Neural cell (in vitro differentiated cells): ENCODE results near the gene ESRP2. TPM values are rescaled to one million over a fixed set of nuclear protein-coding genes. Genes with fewer than 3 reads are reported as not detected.
A peak's percentile ranks its signal among the peaks of the same experiment; 100 is the strongest.

Experiments used
- H2AFZ ChIP-seq: fragments of 200-600, 300-800 bp; sonication (generic), shearing (Covaris generic); 2 replicates; pipeline ENCODE4 v1.6.0; 2014; ENCODE audit warnings: low read depth, mild to moderate bottlenecking, antibody characterized with exemption, low read length, moderate library complexity
- H3F3A ChIP-seq: fragments of 200-600 bp; shearing (Covaris generic); 2 replicates; pipeline ENCODE4 v1.6.1; 2016; ENCODE audit warnings: mild to moderate bottlenecking, moderate library complexity, mixed read lengths, antibody characterized with exemption, low read length; ENCODE audit not compliant: insufficient read depth, poor library complexity, severe bottlenecking
- H3K27ac ChIP-seq: fragments of 200-600, 300-800 bp; sonication (generic), shearing (Covaris generic); 2 replicates; pipeline ENCODE4 v1.5.1; 2014; ENCODE audit warnings: mild to moderate bottlenecking, low read length, moderate library complexity
- H3K27me3 ChIP-seq: fragments of 300-800, 200-600 bp; sonication (generic), shearing (Covaris generic); 2 replicates; pipeline ENCODE4 v1.6.0; 2014; ENCODE audit warnings: mild to moderate bottlenecking, low read depth, low read length, moderate library complexity; ENCODE audit not compliant: insufficient read depth
- H3K36me3 ChIP-seq: fragments of 300-800, 200-600 bp; sonication (generic), shearing (Covaris generic); 2 replicates; pipeline ENCODE4 v1.5.1; 2014; ENCODE audit warnings: mild to moderate bottlenecking, antibody characterized with exemption, low read length, moderate library complexity; ENCODE audit not compliant: insufficient read depth
- H3K4me2 ChIP-seq: fragments of 300-800, 200-600 bp; sonication (generic), shearing (Covaris generic); 2 replicates; pipeline ENCODE4 v1.6.0; 2014; ENCODE audit warnings: mild to moderate bottlenecking, low read length
- H3K4me3 ChIP-seq: fragments of 300-800, 200-600 bp; sonication (generic), shearing (Covaris generic); 2 replicates; pipeline ENCODE4 v1.5.1; 2014; ENCODE audit warnings: mild to moderate bottlenecking, low read length, moderate library complexity
- H3K79me2 ChIP-seq: fragments of 200-600 bp; shearing (Covaris generic); replicated peaks from 2 replicates; pipeline ENCODE4 v1.6.0; 2014; ENCODE audit warnings: mild to moderate bottlenecking, low read length, moderate library complexity; ENCODE audit not compliant: insufficient read depth
- H3K9ac ChIP-seq: fragments of 300-800, 200-600 bp; sonication (generic), shearing (Covaris generic); 2 replicates; pipeline ENCODE4 v1.6.1; 2016; ENCODE audit warnings: mild to moderate bottlenecking, low read length, mixed read lengths
- H3K9me2 ChIP-seq: fragments of 200-600 bp; shearing (Covaris generic); 2 replicates; pipeline ENCODE4 v1.6.1; 2016; ENCODE audit warnings: mild to moderate bottlenecking, low read length, mixed read lengths; ENCODE audit not compliant: insufficient read depth
- H3K9me3 ChIP-seq: fragments of 200-600, 300-800 bp; sonication (generic), shearing (Covaris generic); 2 replicates; pipeline ENCODE4 v1.6.1; 2016; ENCODE audit warnings: mild to moderate bottlenecking, mixed run types, low read length, moderate library complexity, mixed read lengths
- H4K20me1 ChIP-seq: fragments of 200-600 bp; shearing (Covaris generic); 2 replicates; pipeline ENCODE4 v1.6.1; 2016; ENCODE audit warnings: mild to moderate bottlenecking, mixed run types; ENCODE audit not compliant: insufficient read depth
- CTCF ChIP-seq: fragments of 450-650 bp; IDR thresholded peaks from 2 replicates; pipeline ENCODE4 v1.5.1; 2014; ENCODE audit warnings: antibody characterized with exemption, mild to moderate bottlenecking, moderate library complexity; ENCODE audit not compliant: poor library complexity, severe bottlenecking
- EP300 ChIP-seq: fragments of 450-650 bp; conservative IDR thresholded peaks from 2 replicates; pipeline ENCODE4 v1.6.1; 2014; ENCODE audit warnings: antibody characterized with exemption, mild to moderate bottlenecking, moderate library complexity; ENCODE audit not compliant: poor library complexity, severe bottlenecking
- EZH2 ChIP-seq: fragments of 200-600, 300-800 bp; shearing (Covaris generic), sonication (generic); IDR thresholded peaks from 2 replicates; pipeline ENCODE4 v1.6.1; 2014; ENCODE audit warnings: antibody characterized with exemption, low read length, borderline replicate concordance, mild to moderate bottlenecking; ENCODE audit not compliant: insufficient read depth, poor library complexity, severe bottlenecking
- MXI1 ChIP-seq: fragments of 450-650 bp; conservative IDR thresholded peaks from 2 replicates; pipeline ENCODE4 v1.6.1; 2014; ENCODE audit warnings: antibody characterized with exemption, mild to moderate bottlenecking; ENCODE audit not compliant: poor library complexity, severe bottlenecking
- POLR2AphosphoS5 ChIP-seq: IDR thresholded peaks from 2 replicates; pipeline ENCODE4 v1.6.1; 2012
- RAD21 ChIP-seq: fragments of 450-650 bp; conservative IDR thresholded peaks from 2 replicates; pipeline ENCODE4 v1.6.1; 2014; ENCODE audit warnings: antibody characterized with exemption, mild to moderate bottlenecking, moderate library complexity
- REST ChIP-seq: IDR thresholded peaks from 2 replicates; pipeline ENCODE4 v1.6.1; 2012; ENCODE audit warnings: borderline replicate concordance
- SMC3 ChIP-seq: fragments of 450-650 bp; conservative IDR thresholded peaks from 2 replicates; pipeline ENCODE4 v1.6.1; 2014; ENCODE audit warnings: antibody characterized with exemption, mild to moderate bottlenecking, moderate library complexity; ENCODE audit not compliant: poor library complexity
- TAF1 ChIP-seq: IDR thresholded peaks from 2 replicates; pipeline ENCODE4 v1.6.1; 2012; ENCODE audit warnings: low read depth
- polyA plus RNA-seq: library from polyadenylated mRNA; depleted of rRNA; stranded (reverse); fragments of >200 nt; gene quantifications from 2 replicates; pipeline ENCODE4 v1.2.3, GENCODE V29; 2014

The ESRP2 gene
- polyA plus RNA-seq, 1 donor from 2014 or later: not detected

- TF ChIP-seq POLR2AphosphoS5: no peak
- no peak for TF ChIP-seq SMC3
- TF ChIP-seq RAD21: no peak
- no peak for TF ChIP-seq TAF1
- TF ChIP-seq REST: no peak
- no peak for TF ChIP-seq EP300
- TF ChIP-seq EZH2: no peak
- TF ChIP-seq CTCF: no peak
- no peak for TF ChIP-seq MXI1
- H3K79me2 ChIP-seq: no peaks in the 10 kb centered on the region
- H3K4me3 ChIP-seq: no peak overlapping the region
- H3K9me3 ChIP-seq: no peaks in the 10 kb centered on the region
- H3K9me2 ChIP-seq: no peaks in the 10 kb centered on the region
- no peak overlapping the region for H3K4me2 ChIP-seq
- no peaks in the 10 kb centered on the region for H4K20me1 ChIP-seq
- no peaks in the 10 kb centered on the region for H3F3A ChIP-seq
- H3K27me3 ChIP-seq: no peaks in the 10 kb centered on the region
- H3K36me3 ChIP-seq: no peaks in the 10 kb centered on the region
- H2AFZ ChIP-seq: no peak overlapping the region
- no peak overlapping the region for H3K27ac ChIP-seq
- H3K9ac ChIP-seq: no peak overlapping the region
Observed at GRCh38 chr16:68247400-68247799, 11.5 kb upstream of the ESRP2 start.

- H3K27me3 ChIP-seq: no peaks in the 10 kb centered on the region
- H3K36me3 ChIP-seq: no peaks in the 10 kb centered on the region
- no peaks in the 10 kb centered on the region for H3K9me3 ChIP-seq
- H3K27ac ChIP-seq: no peak overlapping the region
- no peaks in the 10 kb centered on the region for H3K79me2 ChIP-seq
- no peak overlapping the region for H3K4me2 ChIP-seq
- H3K4me3 ChIP-seq: peak overlapping the region; percentile 100
- no peak for TF ChIP-seq REST
- no peak overlapping the region for H2AFZ ChIP-seq
- H4K20me1 ChIP-seq: no peaks in the 10 kb centered on the region
- H3K9ac ChIP-seq: no peak overlapping the region
- no peaks in the 10 kb centered on the region for H3F3A ChIP-seq
- H3K9me2 ChIP-seq: no peaks in the 10 kb centered on the region
Observed at GRCh38 chr16:68246666-68247065, 10.7 kb upstream of the ESRP2 start.
